Endodermal cell (in vitro differentiated cells): ENCODE data around the gene SPTAN1. TPM values are rescaled to one million over a fixed set of nuclear protein-coding genes. Genes with fewer than 3 reads are reported as not detected.

ENCODE experiments used
- DNase-seq: peaks from one replicate; pipeline ENCODE4 v3.0.0-alpha.2; 2017
- H3K27ac ChIP-seq: 2 replicates; pipeline ENCODE4 v1.5.1; 2013; ENCODE audit warnings: mild to moderate bottlenecking, low read depth, low read length, moderate library complexity
- H3K27me3 ChIP-seq: 2 replicates; pipeline ENCODE4 v1.6.1; 2013; ENCODE audit warnings: mild to moderate bottlenecking, low read length, moderate library complexity; ENCODE audit not compliant: insufficient read depth, control insufficient read depth, poor library complexity, severe bottlenecking
- H3K36me3 ChIP-seq: 2 replicates; pipeline ENCODE4 v1.7.0; 2013; ENCODE audit warnings: mild to moderate bottlenecking, low read length, moderate library complexity; ENCODE audit not compliant: control insufficient read depth, insufficient read depth
- H3K4me1 ChIP-seq: one replicate; pipeline ENCODE4 v1.7.0; 2013; ENCODE audit warnings: low read length; ENCODE audit not compliant: control insufficient read depth, insufficient read depth
- H3K4me3 ChIP-seq: 2 replicates; pipeline ENCODE4 v1.5.1; 2013; ENCODE audit warnings: mild to moderate bottlenecking, low read length, moderate library complexity
- H3K9ac ChIP-seq: 2 replicates; pipeline ENCODE4 v1.6.1; 2013; ENCODE audit warnings: mild to moderate bottlenecking, low read length, moderate library complexity; ENCODE audit not compliant: poor library complexity, severe bottlenecking; ENCODE audit errors: extremely low read depth
- H3K9me3 ChIP-seq: 2 replicates; pipeline ENCODE4 v1.6.1; 2013; ENCODE audit warnings: mild to moderate bottlenecking, low read length, moderate library complexity; ENCODE audit not compliant: control insufficient read depth
- H3K27ac Mint-ChIP-seq: 2 replicates; pipeline ENCODE4 v1.8.0; 2020; ENCODE audit warnings: mixed read lengths
- H3K27me3 Mint-ChIP-seq: 2 replicates; pipeline ENCODE4 v1.8.0; 2021; ENCODE audit warnings: mild to moderate bottlenecking, mixed read lengths; ENCODE audit not compliant: insufficient read depth
- H3K36me3 Mint-ChIP-seq: 2 replicates; pipeline ENCODE4 v1.8.0; 2020; ENCODE audit warnings: low read depth, mixed read lengths
- H3K4me1 Mint-ChIP-seq: 2 replicates; pipeline ENCODE4 v1.8.0; 2020; ENCODE audit warnings: mixed read lengths
- H3K4me3 Mint-ChIP-seq: 2 replicates; pipeline ENCODE4 v1.8.0; 2020; ENCODE audit warnings: mild to moderate bottlenecking, moderate library complexity, mixed read lengths
- H3K9me3 Mint-ChIP-seq: 2 replicates; pipeline ENCODE4 v1.8.0; 2020; ENCODE audit warnings: mild to moderate bottlenecking, mixed read lengths
- CTCF ChIP-seq: fragments of 200-600 bp; sonication (generic); conservative IDR thresholded peaks from 2 replicates; pipeline ENCODE4 v1.5.0; 2021; ENCODE audit warnings: antibody characterized with exemption, mild to moderate bottlenecking
- WGBS, 2 experiments: methylation state at CpG; one replicate each; pipeline versions ENCODE4 v1.1.5 to v1.1.7; 2013; ENCODE audit warnings: missing lambda C conversion rate in 2 of 2, mixed read lengths in 1 of 2; ENCODE audit not compliant: insufficient coverage in 1 of 2, insufficient read length in 1 of 2; 5-methylcytosine and 5-hydroxymethylcytosine counted together
- total RNA-seq, 2 donors: library from RNA; stranded (reverse); fragmentation: NEBNext Ultra II Directional in 1 of 2; extraction: Animal tissue kit (Norgen Biotek cat#: 25700) in 1 of 2; gene quantifications; 2 replicates in 1 of 2; 3 replicates in 1 of 2; pipeline ENCODE4 v1.2.1, GENCODE V29; 2021

Gene SPTAN1
- total RNA-seq, 2 donors from 2014 or later: 309 to 319 TPM

GRCh38 chr9:128548876-128549275 lies 3.5 kb upstream of the SPTAN1 start:
- H3K4me1 ChIP-seq: peaks cover 14% of the 10 kb centered on the region
- no peak overlapping the region for H3K4me3 Mint-ChIP-seq
- peaks cover 1% of the 10 kb centered on the region for H3K27me3 Mint-ChIP-seq
- H3K36me3 Mint-ChIP-seq: no peaks in the 10 kb centered on the region
- no peaks in the 10 kb centered on the region for H3K9me3 ChIP-seq
- H3K9ac ChIP-seq: no peak overlapping the region
- H3K9me3 Mint-ChIP-seq: no peaks in the 10 kb centered on the region
- H3K4me1 Mint-ChIP-seq: peaks cover 26% of the 10 kb centered on the region
- DNase-seq: peak; percentile 45
- H3K36me3 ChIP-seq: no peaks in the 10 kb centered on the region
- no peak for TF ChIP-seq CTCF
- no peak overlapping the region for H3K4me3 ChIP-seq
- H3K27ac Mint-ChIP-seq: no peak overlapping the region
- 81 to 86% methylated on average over 4 to 7 of the region's 7 CpGs for WGBS, 2 experiments
- no peak overlapping the region for H3K27ac ChIP-seq
- H3K27me3 ChIP-seq: no peaks in the 10 kb centered on the region

- no peak overlapping the region for H3K27ac Mint-ChIP-seq
- no peaks in the 10 kb centered on the region for H3K9me3 ChIP-seq
- no peak for TF ChIP-seq CTCF
- peaks cover 14% of the 10 kb centered on the region for H3K4me1 ChIP-seq
- H3K27me3 ChIP-seq: no peaks in the 10 kb centered on the region
- H3K36me3 ChIP-seq: no peaks in the 10 kb centered on the region
- H3K36me3 Mint-ChIP-seq: no peaks in the 10 kb centered on the region
- no peak overlapping the region for H3K9ac ChIP-seq
- H3K9me3 Mint-ChIP-seq: no peaks in the 10 kb centered on the region
- no peak overlapping the region for H3K4me3 Mint-ChIP-seq
- H3K27me3 Mint-ChIP-seq: peaks cover 1% of the 10 kb centered on the region
- H3K4me3 ChIP-seq: no peak overlapping the region
- WGBS, 2 experiments: 44% methylated on average over 1 of the region's 2 CpGs; no CpG with 5 or more reads in 1 of the 2 experiments
- no peak overlapping the region for H3K27ac ChIP-seq
- DNase-seq: peak; percentile 43
- peaks cover 26% of the 10 kb centered on the region for H3K4me1 Mint-ChIP-seq
These were observed 2.2 kb upstream of the SPTAN1 start for GRCh38 chr9:128550226-128550625.

GRCh38 chr9:128550770-128551656 lies 1.4 kb upstream of the SPTAN1 start:
- no peaks in the 10 kb centered on the region for H3K9me3 ChIP-seq
- H3K4me1 ChIP-seq: peaks cover 14% of the 10 kb centered on the region
- Mint-ChIP-seq H3K27ac (peak overlapping the region; percentile 95), H3K36me3 (no peaks in the 10 kb centered on the region), H3K4me1 (peaks cover 26% of the 10 kb centered on the region), H3K9me3 (no peaks in the 10 kb centered on the region), H3K27me3 (peaks cover 1% of the 10 kb centered on the region), H3K4me3 (no peak overlapping the region)
- H3K27ac ChIP-seq: no peak overlapping the region
- WGBS, 2 experiments: 63 to 71% methylated on average over 9 to 11 of the region's 11 CpGs
- no peak for TF ChIP-seq CTCF
- peak overlapping the region; percentile 84 for H3K4me3 ChIP-seq
- H3K9ac ChIP-seq: peak overlapping the region; percentile 78
- no peaks in the 10 kb centered on the region for H3K36me3 ChIP-seq
- DNase-seq: peak; percentile 71
- H3K27me3 ChIP-seq: no peaks in the 10 kb centered on the region
